HepG2 (cell line): ENCODE results near the gene PRTN3. TPM values are rescaled to one million over a fixed set of nuclear protein-coding genes. Genes with fewer than 3 reads are reported as not detected.
A peak's percentile ranks its signal among the peaks of the same experiment; 100 is the strongest.

Source experiments
- CENPX ChIP-seq: sonication (generic); formaldehyde crosslinking; IDR thresholded peaks from 2 replicates; pipeline ENCODE4 v1.9.0; 2021; ENCODE audit warnings: mild to moderate bottlenecking, missing genetic modification reagents, moderate library complexity
- DNMT1 ChIP-seq: sonication (generic); formaldehyde crosslinking; IDR thresholded peaks from 2 replicates; pipeline ENCODE4 v1.5.1; 2020; ENCODE audit warnings: mild to moderate bottlenecking, missing genetic modification reagents
- EEA1 ChIP-seq: sonication (generic); formaldehyde crosslinking; IDR thresholded peaks from 2 replicates; pipeline ENCODE4 v1.5.1; 2020; ENCODE audit warnings: mild to moderate bottlenecking, missing genetic modification reagents, borderline replicate concordance
- FUBP1 ChIP-seq: sonication (generic); formaldehyde crosslinking; IDR thresholded peaks from 2 replicates; pipeline ENCODE4 v1.5.1; 2020; ENCODE audit warnings: missing genetic modification reagents, mild to moderate bottlenecking, borderline replicate concordance
- HMG20B ChIP-seq: conservative IDR thresholded peaks from 2 replicates; pipeline ENCODE4 v1.6.1; 2016; ENCODE audit warnings: missing genetic modification reagents, missing compliant biosample characterization
- MTA3 ChIP-seq: sonication (generic); formaldehyde crosslinking; IDR thresholded peaks from 2 replicates; pipeline ENCODE4 v1.4.0; 2020; ENCODE audit warnings: missing genetic modification reagents
- NFYB ChIP-seq: sonication (generic); formaldehyde crosslinking; IDR thresholded peaks from 2 replicates; pipeline ENCODE4 v1.4.0; 2020; ENCODE audit warnings: missing genetic modification reagents
- NFYC ChIP-seq: IDR thresholded peaks from 2 replicates; pipeline ENCODE4 v1.6.1; 2016; ENCODE audit warnings: missing genetic modification reagents, missing compliant biosample characterization
- SALL2 ChIP-seq: sonication (generic); formaldehyde crosslinking; IDR thresholded peaks from 2 replicates; pipeline ENCODE4 v1.8.1; 2023; ENCODE audit warnings: mild to moderate bottlenecking, missing genetic modification reagents, inconsistent platforms
- SP2 ChIP-seq: sonication (generic); formaldehyde crosslinking; IDR thresholded peaks from 2 replicates; pipeline ENCODE4 v1.5.1; 2020; ENCODE audit warnings: mild to moderate bottlenecking, missing genetic modification reagents
- SP4 ChIP-seq: sonication (generic); formaldehyde crosslinking; IDR thresholded peaks from 2 replicates; pipeline ENCODE4 v1.8.1; 2023; ENCODE audit warnings: mild to moderate bottlenecking, missing genetic modification reagents
- ZBTB20 ChIP-seq: sonication (generic); formaldehyde crosslinking; IDR thresholded peaks from 2 replicates; pipeline ENCODE4 v1.8.1; 2023; ENCODE audit warnings: missing genetic modification reagents, low read depth, mild to moderate bottlenecking, borderline replicate concordance
- ZBTB39 ChIP-seq: sonication (generic); formaldehyde crosslinking; IDR thresholded peaks from 2 replicates; pipeline ENCODE4 v1.5.0; 2020; ENCODE audit warnings: missing genetic modification reagents
- ZFP36L1 ChIP-seq: sonication (generic); formaldehyde crosslinking; IDR thresholded peaks from 2 replicates; pipeline ENCODE4 v1.8.0; 2022; ENCODE audit warnings: mild to moderate bottlenecking, missing genetic modification reagents, moderate library complexity
- ZFP62 ChIP-seq: sonication (generic); formaldehyde crosslinking; IDR thresholded peaks from 2 replicates; pipeline ENCODE4 v1.4.0; 2020; ENCODE audit warnings: missing genetic modification reagents
- ZFP91 ChIP-seq: sonication (generic); formaldehyde crosslinking; IDR thresholded peaks from 2 replicates; pipeline ENCODE4 v1.9.0; 2022; ENCODE audit warnings: missing genetic modification reagents, mild to moderate bottlenecking, borderline replicate concordance
- ZMYM4 ChIP-seq: sonication (generic); formaldehyde crosslinking; IDR thresholded peaks from 2 replicates; pipeline ENCODE4 v1.8.1; 2023; ENCODE audit warnings: mild to moderate bottlenecking, missing genetic modification reagents
- ZNF180 ChIP-seq: sonication (generic); formaldehyde crosslinking; IDR thresholded peaks from 2 replicates; pipeline ENCODE4 v1.4.0; 2020; ENCODE audit warnings: low read depth, missing genetic modification reagents, borderline replicate concordance
- ZNF264 ChIP-seq: sonication (generic); formaldehyde crosslinking; IDR thresholded peaks from 2 replicates; pipeline ENCODE4 v1.4.0; 2020; ENCODE audit warnings: missing genetic modification reagents
- ZNF282 ChIP-seq: fragments of 450-650 bp; IDR thresholded peaks from 2 replicates; pipeline ENCODE4 v1.6.1; 2018; ENCODE audit not compliant: partially characterized antibody
- ZNF576 ChIP-seq: sonication (generic); formaldehyde crosslinking; IDR thresholded peaks from 2 replicates; pipeline ENCODE4 v1.4.0; 2020; ENCODE audit warnings: mild to moderate bottlenecking, missing genetic modification reagents
- ZNF780A ChIP-seq: sonication (generic); formaldehyde crosslinking; IDR thresholded peaks from 2 replicates; pipeline ENCODE4 v1.8.0; 2022; ENCODE audit warnings: mild to moderate bottlenecking, missing genetic modification reagents, moderate library complexity
- polyA plus RNA-seq, 8 experiments: library from polyadenylated mRNA; depleted of rRNA in 3 of 8; stranded (reverse) in 7 of 8; unstranded in 1 of 8; fragments of >200 nt; fragmentation: Illumina TruSeq in 4 of 8; extraction: Trizol in 4 of 8; gene quantifications; 2 replicates each; pipeline versions ENCODE4 v1.2.1 to v1.2.3, GENCODE V29; 2011 to 2016; ENCODE audit warnings: low read depth in 4 of 8, missing spikeins in 1 of 8, mixed read lengths in 1 of 8; ENCODE audit not compliant: insufficient read depth in 1 of 8
- total RNA-seq, 5 experiments: library from RNA; depleted of rRNA; stranded (reverse); fragments of >200 nt; fragmentation: Illumina TruSeq; extraction: Trizol; gene quantifications; 2 replicates each; pipeline ENCODE4 v1.2.3, GENCODE V29; 2016; ENCODE audit warnings: low read depth in 1 of 5

Gene PRTN3
- total and polyA plus RNA-seq, 2 of the 13 experiments (the other 11 are each of a cell fraction or from before 2014, with no cell fraction given) = not detected

- TF ChIP-seq FUBP1 (CRISPR knock-in tag) (no peak), NFYB (CRISPR knock-in tag) (peak; percentile 95), SP2 (CRISPR knock-in tag) (peak; percentile 96), ZFP91 (CRISPR knock-in tag) (peak; percentile 87), DNMT1 (CRISPR knock-in tag) (peak; percentile 48; the same call in 1 of the 2 replicates), EEA1 (CRISPR knock-in tag) (no peak), ZMYM4 (CRISPR knock-in tag) (peak; percentile 73; the same call in 1 of the 2 replicates), ZBTB20 (CRISPR knock-in tag) (no peak; the same call in 1 of the 2 replicates), ZNF576 (CRISPR knock-in tag) (no peak), ZFP36L1 (CRISPR knock-in tag) (peak; percentile 68; the same call in 1 of the 2 replicates), ZNF180 (CRISPR knock-in tag) (no peak; the same call in 1 of the 2 replicates), SALL2 (CRISPR knock-in tag) (peak; percentile 83), HMG20B (CRISPR knock-in tag) (no peak), ZNF780A (CRISPR knock-in tag) (no peak; the same call in 1 of the 2 replicates), CENPX (CRISPR knock-in tag) (no peak), NFYC (CRISPR knock-in tag) (peak; percentile 96), ZFP62 (CRISPR knock-in tag) (no peak), SP4 (CRISPR knock-in tag) (peak; percentile 95), MTA3 (no peak), ZNF264 (CRISPR knock-in tag) (no peak), ZNF282 (no peak), ZBTB39 (no peak)
Observed at GRCh38 chr19:796692-797527, 43.9 kb upstream of the PRTN3 start, which contains the start of gene PTBP1 (continued).
